ELF-1 (cell line): ENCODE data around the gene CEP131.
"Not testable (repeated sequence)": the region's sequence is repeated elsewhere in the genome, so short reads cannot be mapped to it uniquely, and the experiment has no call there.

Experiments used
- DNase-seq: peaks from one replicate; pipeline ENCODE4 v3.0.0-alpha.2; 2016; ENCODE audit warnings: low read depth, low spot score

Gene CEP131

DNA sequence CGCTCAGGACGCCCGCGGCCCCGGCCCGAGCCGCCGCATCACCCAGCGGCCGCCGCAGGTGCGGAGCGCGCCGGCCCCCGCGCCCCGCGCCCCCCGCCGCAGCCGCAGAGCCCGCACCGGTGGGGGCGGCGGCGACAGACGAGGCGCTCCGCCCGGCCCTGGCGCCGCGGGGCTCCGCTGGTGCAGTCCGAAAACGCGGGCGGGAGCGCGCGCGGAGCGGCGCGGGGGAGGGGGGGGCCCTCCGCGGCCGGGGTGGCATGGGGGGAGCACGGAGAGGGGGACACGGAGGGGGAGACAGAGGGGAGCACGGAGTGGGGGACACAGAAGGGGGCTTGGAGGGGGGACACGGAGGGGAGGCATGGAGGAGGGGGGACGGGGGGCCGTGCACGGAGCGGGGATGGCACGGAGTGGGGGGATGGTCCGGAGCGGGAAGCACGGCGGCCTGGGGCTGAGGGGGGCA, 56.7 kb downstream of the CEP131 start, which contains the start of gene AATK:
Gene AATK (minus strand): TSS at position 189 of the 460 bp plus-strand sequence. CDS start 229 bp downstream, outside the sequence.
- DNase-seq, result no peak

DNA sequence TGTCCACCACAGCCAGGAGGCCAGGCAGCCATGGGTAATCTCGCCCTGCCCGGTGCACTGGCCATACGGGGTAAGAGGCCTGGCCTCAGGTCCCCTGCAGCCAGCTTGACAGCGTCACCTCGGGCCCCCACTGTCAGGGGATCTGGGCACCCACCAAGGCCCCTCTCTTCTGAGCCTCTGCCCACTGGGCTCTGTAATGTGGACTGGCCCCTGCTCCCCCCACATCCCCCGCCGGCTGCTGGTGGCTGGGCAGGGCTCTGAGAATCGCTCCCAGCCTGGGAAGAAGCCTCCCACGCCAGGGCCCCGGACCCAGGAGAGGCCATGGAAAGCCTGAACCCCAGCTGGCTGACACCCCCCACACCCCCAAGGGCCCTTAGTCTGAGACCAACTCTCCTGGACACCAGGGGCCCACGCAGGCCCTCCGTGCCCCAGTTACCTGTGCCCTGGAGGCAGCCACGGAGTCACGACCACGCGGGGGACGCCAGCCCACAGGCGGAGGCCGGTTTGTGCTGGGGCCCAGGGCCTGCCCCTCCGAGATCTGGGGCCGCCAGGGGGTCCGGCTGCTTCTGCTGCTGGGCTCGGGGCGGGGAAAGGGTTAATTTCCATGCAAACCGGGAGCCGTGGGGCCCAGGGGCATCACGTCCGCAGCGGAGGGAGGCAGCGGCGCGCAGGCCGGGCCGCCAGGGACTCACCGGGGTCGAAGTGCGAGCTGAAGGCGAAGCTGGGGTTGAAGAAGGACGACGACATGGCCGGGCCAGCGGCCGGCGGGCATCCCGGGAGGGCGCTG, 57.3 kb downstream of the CEP131 start, which contains the start of gene PVALEF:
Gene PVALEF (plus strand): TSS at position 262 of the 787 bp plus-strand sequence. CDS start 15,720 bp downstream, outside the sequence.
- peak; percentile 26 for DNase-seq

DNA sequence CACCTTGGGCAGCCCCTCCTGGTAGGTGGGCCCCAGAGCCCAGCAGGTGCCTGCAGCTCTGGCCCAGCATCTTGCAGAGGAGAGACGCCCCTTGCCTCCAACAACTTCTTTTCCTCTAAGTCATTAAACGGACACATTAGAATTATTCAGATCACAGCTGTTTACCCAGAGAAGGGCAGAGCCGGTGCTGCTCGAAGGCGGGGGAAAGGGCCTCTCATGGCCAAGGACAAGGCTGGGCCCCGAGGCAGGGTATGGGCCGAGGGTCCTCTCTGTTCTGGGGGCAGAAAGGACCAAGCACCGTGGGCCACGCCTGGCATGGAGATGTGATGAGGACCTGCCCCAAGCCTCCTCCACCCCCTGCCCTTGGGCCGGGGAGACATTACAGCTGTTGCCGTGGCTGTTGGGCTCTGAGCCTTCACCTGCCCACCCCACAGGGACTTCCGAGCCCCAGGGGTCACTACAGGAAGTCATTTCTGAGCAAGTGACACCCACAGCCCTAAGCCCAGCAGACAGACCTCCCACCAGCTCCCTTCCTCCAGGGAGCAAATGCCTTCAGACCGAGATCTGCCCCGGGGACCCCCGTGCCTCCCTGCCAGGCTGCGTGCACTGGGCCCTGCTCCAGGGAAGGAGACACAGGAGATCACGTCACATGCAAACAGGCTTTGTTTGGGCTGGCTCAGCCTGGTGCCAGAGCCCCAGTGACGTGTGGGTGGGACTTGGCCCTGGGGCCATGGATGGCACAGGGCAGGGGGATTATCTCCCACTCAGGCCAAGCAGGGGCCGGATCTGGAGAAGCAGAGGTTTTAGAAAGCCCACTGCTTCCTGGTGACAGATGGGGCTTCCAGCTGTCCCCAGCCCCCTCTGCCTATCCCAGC, 58.2 kb downstream of the CEP131 start:
- DNase-seq, result peak; percentile 17

DNA sequence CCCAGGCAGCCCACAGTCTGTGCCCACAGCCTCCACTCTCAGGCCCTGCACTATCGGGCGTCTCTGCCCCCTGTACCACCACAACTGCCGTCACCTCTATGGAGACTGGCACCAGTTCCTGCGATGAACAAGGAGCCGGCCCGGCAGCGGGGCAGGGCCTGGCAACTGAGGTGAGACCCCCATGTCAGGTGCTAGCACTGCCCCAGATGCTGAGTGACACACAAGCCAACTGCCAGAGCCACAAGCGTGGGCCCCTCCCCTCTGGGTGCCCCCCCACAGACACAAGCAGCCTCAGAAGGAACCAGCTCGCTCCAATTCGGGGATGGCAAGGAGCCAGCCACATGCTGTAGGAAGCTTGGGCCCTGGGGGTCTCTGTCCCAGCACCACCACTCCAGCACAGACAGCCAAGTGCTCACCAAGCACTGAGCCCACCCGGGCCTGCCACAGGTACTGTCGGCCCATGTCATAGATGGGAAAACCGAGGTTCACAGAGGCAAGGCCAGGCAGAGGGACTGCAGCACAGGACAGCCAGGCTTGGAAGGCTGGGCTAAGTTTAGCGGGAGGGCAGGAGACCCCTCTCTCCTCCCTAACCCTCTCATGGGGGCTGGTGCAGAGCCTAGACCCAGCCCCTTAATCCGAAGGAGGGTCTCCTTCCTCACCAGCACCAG, 58.9 kb downstream of the CEP131 start:
- DNase-seq, result no peak

DNA sequence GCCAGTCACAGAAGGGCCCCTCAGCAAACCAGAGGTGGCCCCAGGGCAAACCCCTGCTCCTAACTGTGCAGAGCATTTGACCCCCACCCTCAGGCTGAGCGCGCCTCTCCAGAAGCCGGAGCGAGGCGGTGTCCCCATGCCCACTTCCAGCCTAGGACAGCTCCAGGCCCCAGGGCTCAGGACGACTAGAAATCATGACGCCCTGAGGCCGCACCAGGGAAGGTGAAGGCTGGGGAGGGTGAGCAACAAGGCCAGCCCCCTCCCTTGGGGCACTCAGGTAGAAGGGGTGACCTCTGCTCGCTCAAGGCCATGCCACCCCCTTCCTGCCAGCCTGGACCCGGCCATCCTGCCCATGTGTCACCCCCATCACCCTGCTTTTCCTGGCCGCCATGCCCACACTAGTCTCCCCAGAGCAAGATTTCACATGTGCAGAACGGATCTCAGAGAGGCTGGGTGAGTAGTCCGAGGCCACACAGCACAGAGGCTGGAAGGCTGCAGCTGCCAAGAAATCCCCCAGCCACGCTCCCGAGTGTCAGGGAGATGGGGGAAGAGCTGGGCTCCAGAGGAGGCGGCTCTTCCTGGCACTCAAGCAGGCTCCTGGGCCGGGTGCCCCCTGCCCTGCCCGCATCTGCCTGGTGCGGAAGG, 59.6 kb downstream of the CEP131 start:
- DNase-seq, result no peak

DNA sequence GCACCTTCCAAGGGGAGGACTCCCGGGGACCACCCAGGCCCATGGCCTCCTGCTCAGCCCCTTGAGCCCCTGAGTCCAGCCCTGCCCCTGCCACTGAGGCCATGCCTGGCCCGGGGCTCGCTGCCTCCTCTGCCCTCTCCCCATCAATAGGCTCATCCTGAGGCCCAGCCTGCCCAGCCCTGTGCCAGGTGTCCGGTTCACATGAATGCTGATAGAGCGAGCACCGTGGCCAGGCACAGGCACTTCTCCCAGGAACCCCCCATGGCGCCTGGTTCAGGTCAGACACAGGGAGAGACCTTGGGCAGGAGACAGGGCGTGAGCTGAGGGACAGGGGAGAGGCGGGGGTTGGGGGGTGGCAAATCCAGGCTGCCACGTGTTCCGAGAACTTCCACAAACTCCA, 60.3 kb downstream of the CEP131 start:
- no peak for DNase-seq

DNA sequence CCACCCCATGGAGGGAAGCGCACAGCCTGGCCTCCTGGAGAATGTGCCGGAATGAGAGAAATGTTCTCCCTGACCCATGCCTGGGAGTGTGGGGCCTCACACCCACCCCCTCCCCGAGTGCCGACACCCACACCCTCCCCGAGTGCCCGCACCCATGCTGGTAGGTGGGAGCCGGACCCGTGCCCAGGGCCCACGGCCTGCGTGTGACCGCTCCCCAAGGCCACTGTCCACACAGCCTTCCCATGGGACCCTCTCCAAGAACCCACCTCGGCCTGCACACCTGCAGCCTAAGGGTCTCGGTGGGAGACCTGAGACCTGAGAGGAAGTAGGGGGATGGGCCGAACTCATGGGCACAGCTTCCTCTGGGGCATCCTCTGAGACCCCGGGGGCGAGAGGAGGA, 60.8 kb downstream of the CEP131 start:
- no peak for DNase-seq

DNA sequence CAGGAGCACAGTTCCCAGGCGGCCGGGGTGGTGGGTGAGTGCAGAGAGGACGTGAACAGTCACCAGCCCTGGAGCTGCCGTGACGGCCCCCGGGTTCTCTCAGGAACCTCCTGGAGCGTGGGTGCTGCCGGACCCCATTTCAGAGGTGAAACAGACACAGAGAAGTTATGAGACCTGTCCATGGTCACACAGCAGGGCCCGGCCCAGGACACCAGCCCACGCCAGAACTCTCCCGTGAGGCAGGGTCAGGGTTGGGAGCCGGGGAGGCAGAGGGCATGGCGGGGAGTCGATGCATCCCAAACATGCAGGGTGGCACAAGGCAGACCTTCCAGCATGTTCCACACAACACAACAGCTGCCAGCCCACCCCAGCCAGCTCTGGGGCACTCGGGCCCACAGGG, 61.2 kb downstream of the CEP131 start:
- DNase-seq, result no peak

DNA sequence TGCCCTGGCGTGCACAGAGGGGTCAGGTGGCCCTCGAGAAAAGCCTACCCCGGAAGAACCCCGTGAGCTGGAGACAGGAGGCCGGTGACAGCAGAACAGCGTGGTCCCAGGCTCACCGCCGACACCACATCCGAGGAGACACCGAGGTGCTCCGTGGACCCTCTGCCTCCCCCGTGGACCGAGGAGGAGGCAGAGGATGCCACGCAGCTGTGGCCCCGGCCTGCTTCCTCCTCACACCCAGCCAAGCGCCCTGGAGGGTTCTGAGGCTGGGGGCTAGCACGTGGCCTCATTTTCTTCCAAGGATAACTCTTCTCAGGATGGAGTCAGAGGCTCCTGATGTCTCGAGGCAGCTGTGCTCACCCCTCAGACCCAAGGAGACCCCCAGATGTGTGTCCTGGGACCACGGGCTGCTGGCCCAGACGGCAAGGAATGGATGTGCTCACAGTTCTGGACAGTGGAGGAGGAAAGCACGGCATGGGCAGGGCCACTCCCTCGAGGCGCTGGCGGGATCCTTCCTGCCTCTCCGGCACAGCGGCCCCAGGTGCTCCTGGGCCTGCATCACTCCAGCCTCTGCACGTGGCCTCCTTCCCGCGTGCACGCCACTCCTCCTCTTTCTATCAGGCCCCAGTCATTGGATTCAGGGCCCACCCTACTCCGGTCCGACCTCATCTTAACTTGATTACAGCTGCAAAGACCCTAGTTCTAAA, 61.9 kb downstream of the CEP131 start:
- no peak for DNase-seq

DNA sequence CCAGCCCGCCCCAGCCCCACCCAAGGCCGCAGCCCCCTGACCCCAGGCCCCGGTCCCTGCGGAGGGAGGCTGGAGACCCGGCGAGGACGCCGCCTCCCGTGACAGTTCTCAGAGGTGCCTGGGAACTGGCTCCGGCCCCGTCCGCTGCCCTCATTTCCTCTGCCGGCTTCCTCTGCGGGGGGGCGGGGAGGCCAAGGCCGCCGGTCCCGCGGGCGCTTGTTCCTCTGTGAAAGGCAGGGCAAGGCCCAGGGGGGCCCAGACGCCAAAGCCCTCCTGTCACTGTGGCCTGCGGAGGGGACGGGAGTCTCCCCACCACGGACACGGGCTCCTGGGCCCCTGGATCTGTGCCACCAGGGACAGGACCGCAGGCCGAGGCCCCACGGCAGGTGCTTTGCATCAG, 62.5 kb downstream of the CEP131 start:
- DNase-seq, result no peak

DNA sequence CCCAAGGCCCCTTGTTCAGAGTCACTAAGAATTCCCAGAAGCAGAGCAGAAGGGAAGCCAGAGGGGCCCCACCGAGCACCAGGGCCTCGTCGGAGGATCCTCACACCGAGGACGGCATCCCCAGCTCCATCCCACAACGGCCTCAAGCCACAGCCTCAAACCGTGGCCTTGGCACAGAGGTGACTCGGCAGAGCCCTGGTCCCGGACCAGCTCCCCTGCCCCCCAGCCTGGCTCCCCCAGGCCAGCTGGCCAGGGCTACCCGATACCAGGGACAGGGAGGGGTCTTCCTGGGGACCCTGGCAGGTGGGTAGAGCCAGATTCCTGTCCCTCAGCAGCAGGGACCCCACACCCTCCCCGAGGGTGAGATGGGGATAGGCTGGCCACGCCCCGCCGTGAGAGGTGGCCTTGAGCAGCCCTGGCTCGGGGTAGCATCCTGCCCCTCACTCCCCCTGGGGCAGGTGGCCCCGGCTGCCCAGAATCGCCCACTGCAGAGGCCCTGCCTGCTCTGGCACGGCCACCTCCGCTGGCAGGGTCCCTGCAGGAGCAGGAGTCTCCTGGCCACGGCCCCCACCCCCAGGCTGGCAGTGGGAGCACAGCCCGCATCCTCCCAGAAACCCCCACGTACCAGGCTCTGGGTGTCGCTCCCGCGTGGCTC, 63.0 kb downstream of the CEP131 start:
- DNase-seq, result no peak

DNA sequence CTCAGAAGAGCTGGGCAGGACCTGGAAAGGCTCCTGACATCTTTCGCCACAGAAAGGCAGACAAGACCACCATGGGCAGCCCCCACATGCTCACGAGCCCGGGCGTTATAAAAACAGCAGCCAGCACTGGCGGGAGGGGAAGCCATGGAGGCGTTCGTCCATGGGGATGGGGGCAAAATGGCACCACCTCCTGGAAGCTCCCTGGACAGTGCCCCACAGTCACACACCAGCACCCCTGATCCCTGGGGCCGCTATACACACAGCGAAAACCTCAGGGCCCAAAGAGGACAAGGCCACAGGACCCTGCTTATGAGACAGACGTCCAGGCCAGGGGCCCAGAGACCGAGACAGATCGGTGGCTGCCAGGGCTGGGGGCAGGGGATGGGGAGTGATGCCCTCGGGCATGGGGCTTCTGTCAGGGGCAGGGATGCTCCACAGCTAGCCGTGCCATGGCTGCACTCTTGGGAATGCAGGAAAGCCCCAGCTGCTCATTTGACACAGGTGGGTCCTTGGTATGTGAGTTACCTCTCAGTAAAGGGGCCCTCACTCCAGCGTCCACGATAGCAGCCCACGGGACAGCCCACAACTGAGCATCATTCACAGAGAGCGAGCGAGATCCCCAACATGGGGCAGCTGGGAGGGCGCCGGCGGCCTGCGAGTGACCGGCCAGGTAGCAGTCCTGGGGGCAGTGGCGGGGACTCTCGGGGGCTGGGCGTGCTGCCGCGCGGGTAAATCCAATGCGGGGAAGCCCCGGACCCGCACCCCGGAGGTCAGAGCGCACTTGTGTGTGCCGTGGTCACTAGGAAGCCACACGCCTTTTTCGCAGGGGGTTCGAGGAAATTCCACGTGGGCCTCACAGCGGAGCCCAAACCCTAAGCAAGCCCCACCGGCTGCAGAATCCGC, 63.8 kb downstream of the CEP131 start:
- no peak for DNase-seq

DNA sequence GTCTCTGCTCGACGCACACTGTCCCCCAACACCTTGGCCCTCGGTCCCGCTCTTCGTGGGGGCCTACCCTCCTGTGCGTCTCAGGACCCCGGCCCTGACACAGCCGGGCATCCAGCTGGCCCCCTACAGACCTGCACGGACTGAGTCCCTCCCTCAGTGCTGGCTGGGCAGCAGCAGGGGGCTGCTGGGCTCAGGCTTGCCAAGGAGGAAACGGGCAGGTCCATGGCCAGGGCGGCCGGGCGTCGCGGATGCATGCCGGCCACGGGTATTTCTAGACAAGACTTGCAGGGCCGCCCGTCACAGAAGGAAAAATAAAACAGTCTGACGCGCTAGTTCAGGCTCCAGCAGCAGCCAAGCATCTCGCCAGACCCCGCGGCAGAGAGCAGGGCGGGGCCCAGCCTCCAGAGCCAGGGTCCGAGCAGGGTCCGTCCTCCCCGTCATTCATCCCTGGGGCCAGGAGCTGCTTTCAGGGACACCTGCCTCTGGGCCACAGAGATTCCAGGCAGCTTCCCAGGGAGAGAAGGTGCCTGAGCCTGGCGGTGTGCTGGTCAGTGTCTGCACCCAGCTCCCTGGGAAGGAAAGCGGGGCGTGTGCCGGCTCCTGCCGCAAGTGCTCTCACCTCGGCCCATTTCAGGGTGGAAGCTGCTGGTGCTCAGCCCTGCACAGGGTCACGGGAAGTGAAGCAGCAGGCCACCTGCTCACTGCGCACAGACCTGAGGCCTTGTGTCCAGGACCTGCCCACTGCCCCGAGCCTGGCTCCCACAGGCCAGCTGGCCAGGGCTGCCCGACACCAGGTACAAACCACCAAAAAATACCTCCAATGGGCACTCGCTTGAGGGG, 64.7 kb downstream of the CEP131 start:
- no peak for DNase-seq

DNA sequence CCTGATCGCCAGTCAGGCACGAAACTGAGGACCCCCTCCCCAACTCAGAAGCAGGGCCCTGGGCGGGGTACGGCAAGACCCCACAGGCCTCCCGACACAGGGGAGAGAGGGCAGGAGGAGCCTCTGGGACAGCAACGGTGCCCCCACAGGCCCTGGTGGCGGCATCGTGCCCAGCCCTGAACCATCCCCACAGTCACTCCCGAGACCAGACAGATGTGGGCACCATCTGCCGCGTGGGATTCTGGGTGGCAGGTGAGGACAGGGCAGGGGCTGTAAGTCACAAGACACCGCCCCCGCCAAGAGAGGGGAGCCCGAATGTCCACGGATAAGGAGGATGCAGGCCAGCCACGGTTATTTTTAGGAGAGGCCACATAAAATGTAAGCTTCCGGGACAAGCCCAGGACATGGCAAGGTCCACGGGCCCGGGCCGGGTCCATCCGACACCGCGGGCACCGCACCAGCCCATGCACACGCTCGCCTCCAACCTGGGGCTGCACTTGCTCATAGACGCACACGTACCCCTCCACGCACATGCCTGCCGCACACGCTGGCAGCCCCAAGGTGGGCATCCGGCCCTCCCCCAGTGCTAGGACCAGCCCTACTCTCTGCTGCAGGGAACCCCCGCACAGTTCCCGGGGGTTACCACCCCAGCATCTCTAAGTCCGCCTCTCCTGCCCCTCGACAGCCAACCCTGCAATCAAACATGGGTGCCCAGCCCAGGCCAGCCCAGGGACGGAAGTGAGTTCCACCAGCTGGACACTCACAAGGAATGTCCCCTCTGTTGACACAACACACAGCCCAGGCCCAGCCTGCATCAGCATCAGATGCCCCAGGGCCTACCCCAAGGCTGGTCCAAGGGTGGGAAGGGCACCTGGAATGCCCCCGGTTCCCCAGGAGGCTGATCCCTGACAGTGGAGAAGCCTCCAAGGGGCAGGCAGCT, 65.6 kb downstream of the CEP131 start:
- DNase-seq, result no peak

DNA sequence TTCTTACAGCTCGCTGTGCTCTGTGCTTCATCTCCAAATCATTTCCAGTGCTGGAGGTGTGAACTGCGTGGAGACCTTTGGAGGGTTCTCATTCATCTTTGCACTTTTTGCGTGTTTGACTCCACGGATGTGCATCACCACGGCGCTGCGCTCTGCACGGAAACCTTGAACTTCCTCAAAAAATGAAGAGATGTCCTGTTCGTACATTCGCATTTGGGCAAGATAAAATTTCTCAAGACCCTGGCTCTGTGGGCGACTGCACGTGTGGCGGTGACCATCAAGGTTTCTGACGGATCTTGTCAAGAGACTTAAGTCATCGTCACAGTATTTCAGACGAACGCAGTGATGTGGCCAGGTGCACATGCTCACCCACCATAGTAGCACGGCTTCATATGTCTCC, 67.8 kb downstream of the CEP131 start:
- DNase-seq, result no peak

DNA sequence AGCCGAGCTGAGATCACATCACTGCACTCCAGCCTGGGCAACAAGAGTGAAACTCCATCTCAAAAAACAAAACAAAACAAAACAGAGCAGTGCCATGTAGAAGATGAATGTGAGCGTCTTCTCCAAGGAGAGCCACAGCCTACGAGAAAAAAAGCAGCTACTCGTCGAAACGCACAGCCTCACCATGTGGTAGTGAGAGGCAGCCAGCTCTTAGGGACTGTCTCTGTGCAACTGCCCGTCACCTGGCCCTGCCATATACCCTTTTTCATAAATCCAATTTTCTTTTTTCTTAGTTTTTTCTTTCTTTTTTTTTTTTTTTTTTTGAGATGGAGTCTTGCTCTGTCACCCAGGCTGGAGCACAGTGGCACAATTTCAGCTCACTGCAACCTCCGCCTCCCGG, 68.7 kb downstream of the CEP131 start:
- DNase-seq, result not testable (repeated sequence)

DNA sequence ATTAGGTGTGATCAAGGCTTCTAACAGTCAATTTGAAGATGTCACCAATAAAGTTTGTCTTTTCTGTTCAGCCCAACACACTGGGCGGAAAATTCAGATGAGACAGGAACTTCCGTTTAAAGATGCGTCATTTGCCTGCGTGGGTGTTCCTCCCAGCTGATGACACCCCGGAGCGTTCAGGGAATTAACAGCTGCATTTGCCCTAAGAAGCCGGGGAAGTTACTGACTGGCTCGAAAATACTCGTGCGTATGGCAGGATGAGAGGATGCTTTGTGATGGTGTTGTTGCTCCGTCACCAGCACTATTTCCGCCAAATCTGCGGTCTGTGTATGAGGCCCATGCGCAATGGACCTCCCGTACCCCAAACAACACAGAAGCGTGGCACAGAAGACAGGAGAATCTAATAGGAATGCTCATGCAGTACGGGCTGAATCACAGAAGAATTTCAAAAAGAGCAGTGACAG, 69.4 kb downstream of the CEP131 start:
- DNase-seq, result no peak
